Measurements from ENCODE around the gene PRR23A.

DNA sequence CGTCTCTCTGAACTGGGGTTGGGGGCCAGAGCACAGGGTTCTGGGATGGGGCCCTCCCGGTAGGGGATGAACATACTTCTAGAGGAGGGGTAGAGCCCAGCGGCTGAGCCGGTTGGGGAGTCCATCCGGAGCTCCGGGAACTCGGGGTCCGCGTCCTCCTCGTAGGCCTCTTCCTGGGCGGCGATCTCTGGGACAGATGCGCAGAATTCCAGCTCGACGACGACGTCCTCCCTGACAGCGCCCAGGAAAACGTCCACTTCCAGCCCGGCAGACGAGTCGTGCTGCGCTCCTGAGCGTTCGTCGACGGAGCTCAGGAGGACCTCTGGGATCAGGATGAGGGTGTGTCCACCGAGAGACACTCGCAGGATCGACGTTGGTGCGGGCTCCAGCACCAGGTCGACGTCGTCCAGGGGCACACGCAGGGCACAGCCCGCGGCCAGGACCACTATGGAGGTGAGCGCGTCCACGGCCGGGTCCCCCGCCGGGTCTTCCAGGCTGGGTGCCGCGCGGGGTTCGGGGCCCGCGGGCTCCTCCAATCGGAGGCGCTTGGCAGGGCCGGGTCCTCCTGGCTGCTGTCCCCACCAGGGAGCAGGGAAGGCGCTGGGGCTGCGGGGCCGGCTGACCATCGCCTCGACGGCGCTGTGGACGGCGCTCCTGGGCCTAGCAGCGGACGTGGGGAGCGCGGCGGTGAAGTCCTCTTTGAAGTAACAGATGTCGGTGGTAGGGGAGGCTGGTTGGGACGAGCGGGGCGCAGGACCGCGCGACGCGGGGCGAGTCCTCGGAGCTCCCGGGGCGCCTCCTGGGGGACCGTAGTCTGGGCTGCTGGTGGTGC lies 14.2 kb upstream of the PRR23A start:
- TF ChIP-seq JUN (CRISPR knock-in tag; IDR thresholded peaks at IDR 0.05), result no peak
- TF ChIP-seq, protein P1, sequence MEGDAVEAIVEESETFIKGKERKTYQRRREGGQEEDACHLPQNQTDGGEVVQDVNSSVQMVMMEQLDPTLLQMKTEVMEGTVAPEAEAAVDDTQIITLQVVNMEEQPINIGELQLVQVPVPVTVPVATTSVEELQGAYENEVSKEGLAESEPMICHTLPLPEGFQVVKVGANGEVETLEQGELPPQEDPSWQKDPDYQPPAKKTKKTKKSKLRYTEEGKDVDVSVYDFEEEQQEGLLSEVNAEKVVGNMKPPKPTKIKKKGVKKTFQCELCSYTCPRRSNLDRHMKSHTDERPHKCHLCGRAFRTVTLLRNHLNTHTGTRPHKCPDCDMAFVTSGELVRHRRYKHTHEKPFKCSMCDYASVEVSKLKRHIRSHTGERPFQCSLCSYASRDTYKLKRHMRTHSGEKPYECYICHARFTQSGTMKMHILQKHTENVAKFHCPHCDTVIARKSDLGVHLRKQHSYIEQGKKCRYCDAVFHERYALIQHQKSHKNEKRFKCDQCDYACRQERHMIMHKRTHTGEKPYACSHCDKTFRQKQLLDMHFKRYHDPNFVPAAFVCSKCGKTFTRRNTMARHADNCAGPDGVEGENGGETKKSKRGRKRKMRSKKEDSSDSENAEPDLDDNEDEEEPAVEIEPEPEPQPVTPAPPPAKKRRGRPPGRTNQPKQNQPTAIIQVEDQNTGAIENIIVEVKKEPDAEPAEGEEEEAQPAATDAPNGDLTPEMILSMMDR (IDR thresholded peaks at IDR 0.05), result no peak
- TF ChIP-seq, protein P2, sequence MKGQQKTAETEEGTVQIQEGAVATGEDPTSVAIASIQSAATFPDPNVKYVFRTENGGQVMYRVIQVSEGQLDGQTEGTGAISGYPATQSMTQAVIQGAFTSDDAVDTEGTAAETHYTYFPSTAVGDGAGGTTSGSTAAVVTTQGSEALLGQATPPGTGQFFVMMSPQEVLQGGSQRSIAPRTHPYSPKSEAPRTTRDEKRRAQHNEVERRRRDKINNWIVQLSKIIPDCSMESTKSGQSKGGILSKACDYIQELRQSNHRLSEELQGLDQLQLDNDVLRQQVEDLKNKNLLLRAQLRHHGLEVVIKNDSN (CRISPR knock-in tag; IDR thresholded peaks at IDR 0.05), result no peak
- TF ChIP-seq, protein P3, sequence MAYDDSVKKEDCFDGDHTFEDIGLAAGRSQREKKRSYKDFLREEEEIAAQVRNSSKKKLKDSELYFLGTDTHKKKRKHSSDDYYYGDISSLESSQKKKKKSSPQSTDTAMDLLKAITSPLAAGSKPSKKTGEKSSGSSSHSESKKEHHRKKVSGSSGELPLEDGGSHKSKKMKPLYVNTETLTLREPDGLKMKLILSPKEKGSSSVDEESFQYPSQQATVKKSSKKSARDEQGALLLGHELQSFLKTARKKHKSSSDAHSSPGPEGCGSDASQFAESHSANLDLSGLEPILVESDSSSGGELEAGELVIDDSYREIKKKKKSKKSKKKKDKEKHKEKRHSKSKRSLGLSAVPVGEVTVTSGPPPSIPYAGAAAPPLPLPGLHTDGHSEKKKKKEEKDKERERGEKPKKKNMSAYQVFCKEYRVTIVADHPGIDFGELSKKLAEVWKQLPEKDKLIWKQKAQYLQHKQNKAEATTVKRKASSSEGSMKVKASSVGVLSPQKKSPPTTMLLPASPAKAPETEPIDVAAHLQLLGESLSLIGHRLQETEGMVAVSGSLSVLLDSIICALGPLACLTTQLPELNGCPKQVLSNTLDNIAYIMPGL (CRISPR knock-in tag; IDR thresholded peaks at IDR 0.05), result no peak
- no peak for TF ChIP-seq SP1 (CRISPR knock-in tag; conservative IDR thresholded peaks at IDR 0.05)
- TF ChIP-seq ZNF416 (CRISPR knock-in tag; IDR thresholded peaks at IDR 0.05), result no peak
